Cardiac muscle cell (in vitro differentiated cells and primary cell): ENCODE data around the gene ITGBL1. TPM values are rescaled to one million over a fixed set of nuclear protein-coding genes. Genes with fewer than 3 reads are reported as not detected.

Experiments used
- DNase-seq, 2 donors: peaks; one replicate each; pipeline versions ENCODE4 v3.0.0 to v3.0.0-alpha.2; 2010 to 2017; ENCODE audit warnings: low read depth in 1 of 2, low spot score in 1 of 2
- H3K27ac ChIP-seq: fragments of 200-600 bp; sonication (generic); 2 replicates; pipeline ENCODE4 v1.5.1; 2016
- H3K27me3 ChIP-seq: fragments of 200-600 bp; sonication (generic); 2 replicates; pipeline ENCODE4 v1.6.0; 2016; ENCODE audit warnings: control low read depth
- H3K36me3 ChIP-seq: fragments of 200-600 bp; sonication (generic); 2 replicates; pipeline ENCODE4 v1.5.1; 2016; ENCODE audit warnings: control low read depth
- H3K4me1 ChIP-seq: fragments of 200-600 bp; sonication (generic); 2 replicates; pipeline ENCODE4 v1.8.1; 2017; ENCODE audit warnings: low read depth, mild to moderate bottlenecking, mixed run types
- H3K4me3 ChIP-seq: fragments of 200-600 bp; sonication (generic); 2 replicates; pipeline ENCODE4 v1.5.1; 2016; ENCODE audit warnings: mild to moderate bottlenecking
- H3K9me3 ChIP-seq: fragments of 200-600 bp; sonication (generic); 2 replicates; pipeline ENCODE4 v1.5.1; 2017; ENCODE audit warnings: low read depth, mild to moderate bottlenecking, control low read depth
- CTCF ChIP-seq: IDR thresholded peaks from 2 replicates; pipeline ENCODE4 v1.5.1; 2012; ENCODE audit warnings: low read depth, mild to moderate bottlenecking, low read length
- polyA plus RNA-seq: library from polyadenylated mRNA; unstranded; fragments of >200 nt; fragmentation: Nextera tagmentation; extraction: Ambion mirVana; gene quantifications from 2 replicates; pipeline ENCODE4 v1.2.1, GENCODE V29; 2016
- total RNA-seq: library from RNA; depleted of rRNA; stranded (reverse); fragments of >200 nt; gene quantifications from 2 replicates; pipeline ENCODE4 v1.2.3, GENCODE V29; 2016

Gene ITGBL1
- total and polyA plus RNA-seq, 2 experiments from 2014 or later = not detected

- H3K36me3 ChIP-seq = no peaks in the 10 kb centered on the region
- no peak for TF ChIP-seq CTCF
- no peak for DNase-seq
- H3K27me3 ChIP-seq = peaks cover 6% of the 10 kb centered on the region
- H3K9me3 ChIP-seq = no peaks in the 10 kb centered on the region
- H3K4me3 ChIP-seq = no peak overlapping the region
- H3K27ac ChIP-seq = no peak overlapping the region
- H3K4me1 ChIP-seq = no peaks in the 10 kb centered on the region
These were observed 274.2 kb downstream of the ITGBL1 start for GRCh38 chr13:101726681-101727080.

- H3K27ac ChIP-seq = no peak overlapping the region
- H3K36me3 ChIP-seq = no peaks in the 10 kb centered on the region
- H3K4me1 ChIP-seq = no peaks in the 10 kb centered on the region
- no peak for DNase-seq
- H3K4me3 ChIP-seq = no peak overlapping the region
- TF ChIP-seq CTCF = no peak
- peaks cover 6% of the 10 kb centered on the region for H3K27me3 ChIP-seq
- H3K9me3 ChIP-seq = no peaks in the 10 kb centered on the region
These were observed 274.6 kb downstream of the ITGBL1 start for GRCh38 chr13:101727118-101727517.

GRCh38 chr13:101728021-101728420 lies 275.5 kb downstream of the ITGBL1 start:
- Histone ChIP-seq H3K4me3 (no peak overlapping the region), H3K27me3 (peaks cover 6% of the 10 kb centered on the region), H3K4me1 (no peaks in the 10 kb centered on the region), H3K27ac (no peak overlapping the region), H3K9me3 (no peaks in the 10 kb centered on the region), H3K36me3 (no peaks in the 10 kb centered on the region)
- no peak for DNase-seq
- no peak for TF ChIP-seq CTCF

GRCh38 chr13:101728615-101729014 lies 276.1 kb downstream of the ITGBL1 start:
- H3K27me3 ChIP-seq = peaks cover 6% of the 10 kb centered on the region
- no peaks in the 10 kb centered on the region for H3K9me3 ChIP-seq
- TF ChIP-seq CTCF = no peak
- H3K27ac ChIP-seq = no peak overlapping the region
- no peaks in the 10 kb centered on the region for H3K4me1 ChIP-seq
- no peaks in the 10 kb centered on the region for H3K36me3 ChIP-seq
- DNase-seq = no peak
- H3K4me3 ChIP-seq = no peak overlapping the region

- TF ChIP-seq CTCF = no peak
- no peaks in the 10 kb centered on the region for H3K36me3 ChIP-seq
- H3K4me1 ChIP-seq = no peaks in the 10 kb centered on the region
- H3K27me3 ChIP-seq = peaks cover 6% of the 10 kb centered on the region
- H3K27ac ChIP-seq = no peak overlapping the region
- no peak overlapping the region for H3K4me3 ChIP-seq
- no peaks in the 10 kb centered on the region for H3K9me3 ChIP-seq
- no peak for DNase-seq
These were observed 278.0 kb downstream of the ITGBL1 start for GRCh38 chr13:101730420-101731000.
